HepG2 (cell line): ENCODE measurements around the gene CEP89. TPM values are rescaled to one million over a fixed set of nuclear protein-coding genes. Genes with fewer than 3 reads are reported as not detected.

Source experiments
- ATAC-seq: fragments of 200-7000 bp; cut with Tn5 transposase; 3 replicates; pipeline ENCODE4 v1.9.1; 2020; ENCODE audit warnings: mild to moderate bottlenecking, moderate library complexity
- BruUV-seq: library from RNA; stranded (reverse); fragments of 400-500 nt; replicated peaks from 2 replicates; lab custom pipeline; 2021; lab: Mats Ljungman, UMichigan
- CTCF ChIA-PET: fragments of 300-600 bp; formaldehyde crosslinking; extraction: SDS; loops from one replicate; lab custom pipeline; 2021; ENCODE audit warnings: low total read pairs, inconsistent platforms, low intra/inter-chr PET ratio; lab: Yijun Ruan, JAX
- POLR2A ChIA-PET: fragments of 350-600 bp; sonication (Branson Sonifier 250); formaldehyde crosslinking; loops from one replicate; lab custom pipeline; 2020; ENCODE audit warnings: antibody characterized with exemption, inconsistent platforms; lab: Yijun Ruan, JAX
- DNase-seq: peaks from one replicate; pipeline ENCODE4 v3.0.0-alpha.2; 2015; ENCODE audit warnings: low spot score
- FAIRE-seq: peaks from 3 replicates; lab custom pipeline; 2011; peaks lifted over from hg19 to GRCh38; lab: Jason Lieb, UNC
- H2AFZ ChIP-seq: one replicate; pipeline ENCODE4 v1.6.1; 2011; ENCODE audit warnings: low read length, inconsistent platforms
- H3K27ac ChIP-seq: fragments of 300-600 bp; 3 replicates; pipeline ENCODE4 v1.8.0; 2011; ENCODE audit warnings: mixed run types, mild to moderate bottlenecking, mixed read lengths, low read length, inconsistent platforms; ENCODE audit not compliant: insufficient read depth; ENCODE audit errors: extremely low read length
- H3K27me3 ChIP-seq, 2 experiments: fragments of 200-600 bp in 1 of 2; 2 replicates in 1 of 2; 3 replicates in 1 of 2; pipeline versions ENCODE4 v1.6.0 to v1.8.0; 2011; ENCODE audit warnings: low read length in 2 of 2, mild to moderate bottlenecking in 2 of 2, moderate library complexity in 2 of 2, inconsistent platforms in 1 of 2; ENCODE audit not compliant: insufficient read depth in 2 of 2, control insufficient read depth in 1 of 2
- H3K36me3 ChIP-seq, 2 experiments: fragments of 200-600 bp in 1 of 2; replicated peaks in 1 of 2; 2 replicates in 1 of 2; 3 replicates in 1 of 2; pipeline versions ENCODE4 v1.5.1 to v1.8.0; 2011; ENCODE audit warnings: low read length in 2 of 2, inconsistent platforms in 1 of 2; ENCODE audit not compliant: insufficient read depth in 2 of 2, control insufficient read depth in 1 of 2
- H3K4me1 ChIP-seq: 2 replicates; pipeline ENCODE4 v1.5.1; 2012; ENCODE audit warnings: low read length, inconsistent platforms; ENCODE audit not compliant: insufficient read depth
- H3K4me2 ChIP-seq: 2 replicates; pipeline ENCODE4 v1.6.0; 2011; ENCODE audit warnings: low read depth, low read length, inconsistent platforms
- H3K4me3 ChIP-seq, 3 experiments: fragments of 200-600 bp in 1 of 3; sonication (generic), shearing (Covaris generic) in 1 of 3; replicated peaks in 1 of 3; 2 replicates each; pipeline ENCODE4 v1.5.1; 2011 to 2016; ENCODE audit warnings: low read length in 3 of 3, inconsistent platforms in 2 of 3, low read depth in 2 of 3, mild to moderate bottlenecking in 2 of 3, control low read depth in 1 of 3, mixed read lengths in 1 of 3; ENCODE audit not compliant: insufficient read depth in 1 of 3
- H3K79me2 ChIP-seq: one replicate; pipeline ENCODE4 v1.6.1; 2011; ENCODE audit warnings: low read length, inconsistent platforms; ENCODE audit not compliant: insufficient read depth
- H3K9ac ChIP-seq: 2 replicates; pipeline ENCODE4 v1.6.0; 2011; ENCODE audit warnings: mild to moderate bottlenecking, low read depth, low read length, inconsistent platforms; ENCODE audit not compliant: insufficient read depth
- H3K9me3 ChIP-seq: 2 replicates; pipeline ENCODE4 v1.5.1; 2012; ENCODE audit warnings: mild to moderate bottlenecking, low read length
- H4K20me1 ChIP-seq: 2 replicates; pipeline ENCODE4 v1.6.0; 2011; ENCODE audit warnings: inconsistent platforms, mild to moderate bottlenecking, low read length, moderate library complexity; ENCODE audit not compliant: insufficient read depth
- ISL2 ChIP-seq: sonication (generic); formaldehyde crosslinking; IDR thresholded peaks from 2 replicates; pipeline ENCODE4 v1.5.0; 2020; ENCODE audit warnings: missing genetic modification reagents
- NFIC ChIP-seq: IDR thresholded peaks from 2 replicates; pipeline ENCODE4 v1.6.1; 2012; ENCODE audit warnings: mild to moderate bottlenecking, low read length, inconsistent platforms
- WIZ ChIP-seq: sonication (generic); formaldehyde crosslinking; IDR thresholded peaks from 2 replicates; pipeline ENCODE4 v1.5.1; 2020; ENCODE audit warnings: mild to moderate bottlenecking, missing genetic modification reagents
- ZMYM2 ChIP-seq: sonication (generic); formaldehyde crosslinking; IDR thresholded peaks from 2 replicates; pipeline ENCODE4 v1.8.0; 2022; ENCODE audit warnings: mild to moderate bottlenecking, missing genetic modification reagents
- ZNF547 ChIP-seq: sonication (generic); formaldehyde crosslinking; IDR thresholded peaks from 2 replicates; pipeline ENCODE4 v1.5.1; 2020; ENCODE audit warnings: mild to moderate bottlenecking, missing genetic modification reagents
- ZNF572 ChIP-seq: sonication (generic); formaldehyde crosslinking; IDR thresholded peaks from 2 replicates; pipeline ENCODE4 v1.5.1; 2020; ENCODE audit warnings: mild to moderate bottlenecking, missing genetic modification reagents
- ZNF629 ChIP-seq: sonication (generic); formaldehyde crosslinking; conservative IDR thresholded peaks from 2 replicates; pipeline ENCODE4 v1.5.0; 2020; ENCODE audit warnings: missing genetic modification reagents
- ZNF878 ChIP-seq: sonication (generic); formaldehyde crosslinking; IDR thresholded peaks from 2 replicates; pipeline ENCODE4 v1.8.1; 2023; ENCODE audit warnings: mild to moderate bottlenecking, missing genetic modification reagents, moderate library complexity
- whole genome bisulfite sequencing: methylation state at CpG from one replicate; pipeline ENCODE4 v1.1.6; 2017; ENCODE audit warnings: low lambda C conversion rate; 5-methylcytosine and 5-hydroxymethylcytosine counted together
- in situ Hi-C: cut with HindIII; loops from 2 replicates; pipeline ENCODE4 v1.10.0; 2017; ENCODE audit warnings: low pct_unique_long_range_greater_than_20kb; ENCODE audit not compliant: extremely low pct_ligation_motif_present
- intact Hi-C: fragments of 100-400 bp; cut with micrococcal nuclease; formaldehyde crosslinking; loops from one replicate; pipeline ENCODE4 v1.10.0; 2022; ENCODE audit not compliant: unreplicated experiment
- polyA plus RNA-seq, 8 experiments: library from polyadenylated mRNA; depleted of rRNA in 3 of 8; stranded (reverse) in 7 of 8; unstranded in 1 of 8; fragments of >200 nt; fragmentation: Illumina TruSeq in 4 of 8; extraction: Trizol in 4 of 8; gene quantifications; 2 replicates each; pipeline versions ENCODE4 v1.2.1 to v1.2.3, GENCODE V29; 2011 to 2016; ENCODE audit warnings: low read depth in 4 of 8, missing spikeins in 1 of 8, mixed read lengths in 1 of 8; ENCODE audit not compliant: insufficient read depth in 1 of 8
- total RNA-seq, 5 experiments: library from RNA; depleted of rRNA; stranded (reverse); fragments of >200 nt; fragmentation: Illumina TruSeq; extraction: Trizol; gene quantifications; 2 replicates each; pipeline ENCODE4 v1.2.3, GENCODE V29; 2016; ENCODE audit warnings: low read depth in 1 of 5
- TF ChIP-seq, protein P1 (sequence below): sonication (generic); formaldehyde crosslinking; IDR thresholded peaks from 2 replicates; pipeline ENCODE4 v1.4.0; 2020; ENCODE audit warnings: mild to moderate bottlenecking, missing genetic modification reagents
- TF ChIP-seq, protein P2 (sequence below): sonication (generic); formaldehyde crosslinking; IDR thresholded peaks from 2 replicates; pipeline ENCODE4 v1.4.0; 2020; ENCODE audit warnings: missing genetic modification reagents, mild to moderate bottlenecking, borderline replicate concordance
- TF ChIP-seq, protein P3 (sequence below): sonication (generic); formaldehyde crosslinking; IDR thresholded peaks from 2 replicates; pipeline ENCODE4 v1.4.0; 2020; ENCODE audit warnings: mild to moderate bottlenecking, missing genetic modification reagents, borderline replicate concordance

The CEP89 gene
- total and polyA plus RNA-seq, 2 of the 13 experiments (the other 11 are each of a cell fraction or from before 2014, with no cell fraction given) = 7.2 to 10.9 TPM

DNA sequence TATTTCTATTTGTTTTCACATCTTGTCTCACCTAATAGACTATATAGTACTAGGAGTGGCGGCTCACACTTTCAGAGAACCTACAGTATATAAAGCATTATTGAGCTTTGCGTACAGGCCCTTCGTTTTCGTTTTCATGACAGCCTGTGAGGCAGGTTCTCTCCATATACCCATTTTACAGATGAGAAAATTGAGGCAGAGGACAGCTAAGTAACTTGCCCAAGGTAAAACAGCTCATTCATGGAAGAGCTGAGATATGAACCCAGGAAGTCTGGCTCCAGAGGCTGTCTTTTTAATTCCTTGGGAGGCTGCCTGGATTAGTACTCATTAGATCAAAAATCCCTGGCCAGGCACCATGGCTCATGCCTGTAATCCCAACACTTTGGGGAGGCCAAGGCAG, 29.2 kb upstream of the CEP89 start:
- H3K4me2 ChIP-seq = no peak overlapping the region
- H3K9me3 ChIP-seq = no peaks in the 10 kb centered on the region
- H3K27me3 ChIP-seq = no peaks in the 10 kb centered on the region
- peaks cover 12 to 37% of the 10 kb centered on the region in 2 experiments for H3K36me3 ChIP-seq
- no peaks in the 10 kb centered on the region for H4K20me1 ChIP-seq
- H2AFZ ChIP-seq = no peak overlapping the region
- FAIRE-seq (no peak), DNase-seq (no peak), ATAC-seq (no peak)
- ChIA-PET CTCF (no interaction called here), POLR2A (no interaction called here)
- H3K4me3 ChIP-seq = no peak overlapping the region
- intact Hi-C loops = no loop called here
- no peak overlapping the region for H3K27ac ChIP-seq
- no peak for TF ChIP-seq ZMYM2 (CRISPR knock-in tag)
- TF ChIP-seq ZNF629 (CRISPR knock-in tag) = peak; percentile 86
- WGBS = 95% methylated on average over 4 of the region's 4 CpGs
- BruUV-seq = no TSS peak
- H3K9ac ChIP-seq = no peak overlapping the region
- in situ Hi-C loops = no loop called here
- no peaks in the 10 kb centered on the region for H3K79me2 ChIP-seq
- no peaks in the 10 kb centered on the region for H3K4me1 ChIP-seq

DNA sequence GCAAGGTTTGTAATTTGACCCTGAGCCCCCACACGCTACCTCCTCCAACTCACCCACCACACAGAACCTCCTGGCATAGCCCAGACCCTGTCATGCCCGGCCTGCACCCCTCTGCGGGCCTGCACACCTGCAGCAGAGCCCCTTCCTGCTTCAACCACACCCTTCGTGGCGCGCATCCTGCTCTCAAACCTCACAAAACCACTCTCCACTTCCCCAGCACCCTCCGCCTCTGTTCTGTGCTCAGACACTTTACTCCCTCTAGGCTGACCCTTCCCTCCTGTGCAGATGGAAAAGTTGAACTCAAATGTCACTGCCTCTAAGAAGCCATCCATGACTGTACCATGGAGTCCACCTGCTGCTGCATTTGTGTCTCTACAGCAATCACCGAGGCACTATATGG, 28.8 kb upstream of the CEP89 start:
- Histone ChIP-seq H3K4me3 (no peak overlapping the region), H3K9me3 (no peaks in the 10 kb centered on the region), H3K36me3 (peaks cover 11 to 37% of the 10 kb centered on the region in 2 experiments), H3K9ac (no peak overlapping the region)
- CTCF ChIA-PET = no interaction called here
- ATAC-seq = no peak
- no peak for FAIRE-seq
- TF ChIP-seq ZNF547 (CRISPR knock-in tag) = no peak
- TF ChIP-seq, protein P1, sequence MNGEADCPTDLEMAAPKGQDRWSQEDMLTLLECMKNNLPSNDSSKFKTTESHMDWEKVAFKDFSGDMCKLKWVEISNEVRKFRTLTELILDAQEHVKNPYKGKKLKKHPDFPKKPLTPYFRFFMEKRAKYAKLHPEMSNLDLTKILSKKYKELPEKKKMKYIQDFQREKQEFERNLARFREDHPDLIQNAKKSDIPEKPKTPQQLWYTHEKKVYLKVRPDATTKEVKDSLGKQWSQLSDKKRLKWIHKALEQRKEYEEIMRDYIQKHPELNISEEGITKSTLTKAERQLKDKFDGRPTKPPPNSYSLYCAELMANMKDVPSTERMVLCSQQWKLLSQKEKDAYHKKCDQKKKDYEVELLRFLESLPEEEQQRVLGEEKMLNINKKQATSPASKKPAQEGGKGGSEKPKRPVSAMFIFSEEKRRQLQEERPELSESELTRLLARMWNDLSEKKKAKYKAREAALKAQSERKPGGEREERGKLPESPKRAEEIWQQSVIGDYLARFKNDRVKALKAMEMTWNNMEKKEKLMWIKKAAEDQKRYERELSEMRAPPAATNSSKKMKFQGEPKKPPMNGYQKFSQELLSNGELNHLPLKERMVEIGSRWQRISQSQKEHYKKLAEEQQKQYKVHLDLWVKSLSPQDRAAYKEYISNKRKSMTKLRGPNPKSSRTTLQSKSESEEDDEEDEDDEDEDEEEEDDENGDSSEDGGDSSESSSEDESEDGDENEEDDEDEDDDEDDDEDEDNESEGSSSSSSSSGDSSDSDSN (CRISPR knock-in tag) = no peak
- TF ChIP-seq ZNF878 (CRISPR knock-in tag) = no peak
- no peak for TF ChIP-seq WIZ (CRISPR knock-in tag)
- no peak for TF ChIP-seq NFIC
- TF ChIP-seq, protein P2, sequence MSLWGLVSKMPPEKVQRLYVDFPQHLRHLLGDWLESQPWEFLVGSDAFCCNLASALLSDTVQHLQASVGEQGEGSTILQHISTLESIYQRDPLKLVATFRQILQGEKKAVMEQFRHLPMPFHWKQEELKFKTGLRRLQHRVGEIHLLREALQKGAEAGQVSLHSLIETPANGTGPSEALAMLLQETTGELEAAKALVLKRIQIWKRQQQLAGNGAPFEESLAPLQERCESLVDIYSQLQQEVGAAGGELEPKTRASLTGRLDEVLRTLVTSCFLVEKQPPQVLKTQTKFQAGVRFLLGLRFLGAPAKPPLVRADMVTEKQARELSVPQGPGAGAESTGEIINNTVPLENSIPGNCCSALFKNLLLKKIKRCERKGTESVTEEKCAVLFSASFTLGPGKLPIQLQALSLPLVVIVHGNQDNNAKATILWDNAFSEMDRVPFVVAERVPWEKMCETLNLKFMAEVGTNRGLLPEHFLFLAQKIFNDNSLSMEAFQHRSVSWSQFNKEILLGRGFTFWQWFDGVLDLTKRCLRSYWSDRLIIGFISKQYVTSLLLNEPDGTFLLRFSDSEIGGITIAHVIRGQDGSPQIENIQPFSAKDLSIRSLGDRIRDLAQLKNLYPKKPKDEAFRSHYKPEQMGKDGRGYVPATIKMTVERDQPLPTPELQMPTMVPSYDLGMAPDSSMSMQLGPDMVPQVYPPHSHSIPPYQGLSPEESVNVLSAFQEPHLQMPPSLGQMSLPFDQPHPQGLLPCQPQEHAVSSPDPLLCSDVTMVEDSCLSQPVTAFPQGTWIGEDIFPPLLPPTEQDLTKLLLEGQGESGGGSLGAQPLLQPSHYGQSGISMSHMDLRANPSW (CRISPR knock-in tag) = no peak
- TF ChIP-seq, protein P3, sequence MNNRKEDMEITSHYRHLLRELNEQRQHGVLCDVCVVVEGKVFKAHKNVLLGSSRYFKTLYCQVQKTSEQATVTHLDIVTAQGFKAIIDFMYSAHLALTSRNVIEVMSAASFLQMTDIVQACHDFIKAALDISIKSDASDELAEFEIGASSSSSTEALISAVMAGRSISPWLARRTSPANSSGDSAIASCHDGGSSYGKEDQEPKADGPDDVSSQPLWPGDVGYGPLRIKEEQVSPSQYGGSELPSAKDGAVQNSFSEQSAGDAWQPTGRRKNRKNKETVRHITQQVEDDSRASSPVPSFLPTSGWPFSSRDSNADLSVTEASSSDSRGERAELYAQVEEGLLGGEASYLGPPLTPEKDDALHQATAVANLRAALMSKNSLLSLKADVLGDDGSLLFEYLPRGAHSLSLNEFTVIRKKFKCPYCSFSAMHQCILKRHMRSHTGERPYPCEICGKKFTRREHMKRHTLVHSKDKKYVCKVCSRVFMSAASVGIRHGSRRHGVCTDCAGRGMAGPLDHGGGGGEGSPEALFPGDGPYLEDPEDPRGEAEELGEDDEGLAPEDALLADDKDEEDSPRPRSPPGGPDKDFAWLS (CRISPR knock-in tag) = no peak
- TF ChIP-seq ISL2 (CRISPR knock-in tag) = no peak
- TF ChIP-seq ZNF572 (CRISPR knock-in tag) = no peak
- TF ChIP-seq, all 625 proteins: peak for 0
- no peak for DNase-seq
- Histone ChIP-seq H4K20me1 (no peaks in the 10 kb centered on the region), H3K27ac (no peak overlapping the region), H3K79me2 (no peaks in the 10 kb centered on the region), H3K27me3 (no peaks in the 10 kb centered on the region), H2AFZ (no peak overlapping the region), H3K4me1 (no peaks in the 10 kb centered on the region), H3K4me2 (no peak overlapping the region)
- POLR2A ChIA-PET = no interaction called here
- in situ Hi-C loops = no loop called here
- BruUV-seq = no TSS peak
- intact Hi-C loops = no loop called here
- WGBS = 97% methylated on average over 8 of the region's 8 CpGs
